Endothelial cell (in vitro differentiated cells): ENCODE results near the gene CNTNAP5. TPM values are rescaled to one million over a fixed set of nuclear protein-coding genes. Genes with fewer than 3 reads are reported as not detected.

Experiments used
- DNase-seq: peaks from one replicate; pipeline ENCODE4 v3.0.0; 2021; ENCODE audit warnings: low spot score
- H3K27ac Mint-ChIP-seq: one replicate; pipeline ENCODE4 v1.8.0; 2021; ENCODE audit warnings: mixed read lengths, inconsistent platforms; ENCODE audit not compliant: unreplicated experiment
- H3K27me3 Mint-ChIP-seq: one replicate; pipeline ENCODE4 v1.8.0; 2021; ENCODE audit warnings: mild to moderate bottlenecking, moderate library complexity, mixed read lengths, inconsistent platforms; ENCODE audit not compliant: unreplicated experiment
- H3K36me3 Mint-ChIP-seq: one replicate; pipeline ENCODE4 v1.8.0; 2021; ENCODE audit warnings: mild to moderate bottlenecking, low read depth, mixed read lengths, inconsistent platforms; ENCODE audit not compliant: unreplicated experiment
- H3K4me1 Mint-ChIP-seq: one replicate; pipeline ENCODE4 v1.8.0; 2021; ENCODE audit warnings: mild to moderate bottlenecking, mixed read lengths, inconsistent platforms; ENCODE audit not compliant: unreplicated experiment
- H3K4me3 Mint-ChIP-seq: one replicate; pipeline ENCODE4 v1.8.0; 2021; ENCODE audit warnings: mild to moderate bottlenecking, mixed read lengths, inconsistent platforms; ENCODE audit not compliant: unreplicated experiment
- H3K9me3 Mint-ChIP-seq: one replicate; pipeline ENCODE4 v1.8.0; 2021; ENCODE audit warnings: mixed read lengths, inconsistent platforms; ENCODE audit not compliant: unreplicated experiment
- CTCF ChIP-seq: fragments of 200-600 bp; sonication (generic); IDR thresholded peaks from one replicate; pipeline ENCODE4 v1.5.0; 2021; ENCODE audit warnings: antibody characterized with exemption; ENCODE audit not compliant: unreplicated experiment
- total RNA-seq: library from RNA; stranded (reverse); fragmentation: NEBNext Ultra II Directional; extraction: Animal tissue kit (Norgen Biotek cat#: 25700); gene quantifications from one replicate; pipeline ENCODE4 v1.2.1, GENCODE V29; 2021; ENCODE audit not compliant: unreplicated experiment

The CNTNAP5 gene
- total RNA-seq, 1 donor from 2014 or later = 5.0 TPM

DNA sequence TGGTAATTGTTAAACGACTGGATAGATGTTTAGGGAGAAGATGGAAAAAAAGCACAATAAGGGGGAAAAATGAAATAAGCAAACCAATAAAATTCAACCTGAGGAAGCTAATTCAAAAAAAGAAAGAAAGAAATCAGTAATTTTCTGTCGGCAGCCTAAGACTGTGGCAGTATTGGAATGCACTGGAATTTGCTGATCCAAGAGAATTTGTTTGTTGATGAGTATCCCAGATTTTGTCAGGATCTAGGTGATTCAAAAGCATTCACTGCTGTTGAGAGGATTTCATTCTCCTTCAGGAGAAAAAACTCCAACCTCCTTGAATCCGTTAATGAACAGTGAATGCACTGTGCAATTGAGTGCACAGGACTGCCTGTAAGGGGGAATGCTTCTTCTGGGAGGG lies 546.7 kb downstream of the CNTNAP5 start:
- Mint-ChIP-seq H3K4me3 (no peak overlapping the region), H3K27me3 (no peaks in the 10 kb centered on the region), H3K27ac (no peak overlapping the region), H3K4me1 (peaks cover 11% of the 10 kb centered on the region), H3K9me3 (no peaks in the 10 kb centered on the region), H3K36me3 (no peaks in the 10 kb centered on the region)
- no peak for TF ChIP-seq CTCF
- no peak for DNase-seq

GRCh38 chr2:124572934-124573634 lies 548.0 kb downstream of the CNTNAP5 start:
- no peaks in the 10 kb centered on the region for H3K36me3 Mint-ChIP-seq
- H3K27ac Mint-ChIP-seq = no peak overlapping the region
- peaks cover 11% of the 10 kb centered on the region for H3K4me1 Mint-ChIP-seq
- no peak overlapping the region for H3K4me3 Mint-ChIP-seq
- no peaks in the 10 kb centered on the region for H3K27me3 Mint-ChIP-seq
- TF ChIP-seq CTCF = no peak
- H3K9me3 Mint-ChIP-seq = no peaks in the 10 kb centered on the region
- no peak for DNase-seq

GRCh38 chr2:124575497-124575896 lies 550.4 kb downstream of the CNTNAP5 start:
- no peak for DNase-seq
- Mint-ChIP-seq H3K27me3 (no peaks in the 10 kb centered on the region), H3K36me3 (no peaks in the 10 kb centered on the region), H3K27ac (no peak overlapping the region), H3K4me1 (peaks cover 6% of the 10 kb centered on the region), H3K4me3 (no peak overlapping the region), H3K9me3 (no peaks in the 10 kb centered on the region)
- TF ChIP-seq CTCF = no peak

DNA sequence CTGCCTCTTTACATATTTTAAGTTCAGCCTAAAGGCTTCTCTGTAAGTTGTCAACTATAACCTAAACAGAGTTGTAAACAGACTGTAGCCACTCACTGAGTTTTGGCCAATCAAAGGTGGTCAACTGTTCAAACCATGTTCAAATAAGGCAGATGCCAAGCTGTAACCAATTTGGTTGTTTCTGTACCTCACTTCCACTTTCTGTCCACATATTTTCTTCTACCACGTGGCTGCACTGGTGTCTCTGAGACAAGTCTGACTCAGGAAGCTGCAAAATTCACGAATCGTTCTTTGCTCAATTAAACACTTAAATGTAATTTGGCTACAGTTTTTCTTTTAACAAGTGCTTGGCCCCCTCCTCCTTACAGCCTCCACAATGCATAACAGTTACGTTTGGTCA lies 555.2 kb downstream of the CNTNAP5 start:
- H3K4me3 Mint-ChIP-seq = no peak overlapping the region
- DNase-seq = no peak
- no peak for TF ChIP-seq CTCF
- H3K9me3 Mint-ChIP-seq = no peaks in the 10 kb centered on the region
- H3K4me1 Mint-ChIP-seq = peaks cover 9% of the 10 kb centered on the region
- H3K36me3 Mint-ChIP-seq = no peaks in the 10 kb centered on the region
- no peak overlapping the region for H3K27ac Mint-ChIP-seq
- no peaks in the 10 kb centered on the region for H3K27me3 Mint-ChIP-seq

DNA sequence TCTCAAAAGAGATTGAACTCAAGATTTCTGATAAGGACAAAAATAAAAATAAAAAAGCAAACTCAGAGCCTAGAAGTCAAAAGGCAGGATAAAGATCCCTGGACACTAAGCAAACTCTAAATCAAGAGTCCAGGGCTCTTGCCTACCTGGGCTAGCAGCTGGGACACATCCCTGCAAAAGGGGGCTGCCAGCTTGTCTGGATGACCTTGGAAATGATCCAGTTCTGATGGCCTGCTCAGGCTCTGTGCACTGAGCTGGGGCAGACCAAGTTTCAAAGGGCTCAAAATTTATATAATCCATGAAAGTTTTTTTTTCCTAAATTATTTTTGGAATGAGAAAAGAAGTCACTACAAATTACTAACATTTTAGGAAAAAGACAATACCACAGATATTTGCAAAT lies 557.3 kb downstream of the CNTNAP5 start:
- H3K4me1 Mint-ChIP-seq = peaks cover 10% of the 10 kb centered on the region
- no peak overlapping the region for H3K4me3 Mint-ChIP-seq
- no peak for TF ChIP-seq CTCF
- H3K36me3 Mint-ChIP-seq = no peaks in the 10 kb centered on the region
- no peak overlapping the region for H3K27ac Mint-ChIP-seq
- H3K9me3 Mint-ChIP-seq = no peaks in the 10 kb centered on the region
- no peaks in the 10 kb centered on the region for H3K27me3 Mint-ChIP-seq
- DNase-seq = no peak
